HG02759 (cell line): ENCODE results near the gene AKR1E2.

Source experiments
- ATAC-seq: cut with Tn5 transposase; IDR thresholded peaks from one replicate; pipeline ENCODE4 v1.9.1; 2021; ENCODE audit warnings: mild to moderate bottlenecking, moderate library complexity; ENCODE audit not compliant: unreplicated experiment

The AKR1E2 gene

GRCh38 chr10:4843525-4844180, 17.6 kb downstream of the AKR1E2 start:
- ATAC-seq = no peak

- ATAC-seq = no peak
These were observed 18.9 kb downstream of the AKR1E2 start for GRCh38 chr10:4844864-4845263.

GRCh38 chr10:4845766-4846165, 19.8 kb downstream of the AKR1E2 start:
- ATAC-seq = no peak

GRCh38 chr10:4846775-4847174, 20.8 kb downstream of the AKR1E2 start:
- ATAC-seq = no peak

- ATAC-seq = no peak
These were observed 21.8 kb downstream of the AKR1E2 start for GRCh38 chr10:4847561-4848355.

- no peak for ATAC-seq
These were observed 22.5 kb downstream of the AKR1E2 start for GRCh38 chr10:4848356-4849041.

GRCh38 chr10:4849042-4849402, 23.0 kb downstream of the AKR1E2 start:
- ATAC-seq = no peak

- ATAC-seq = peak; percentile 90
These were observed 23.7 kb downstream of the AKR1E2 start for GRCh38 chr10:4849555-4850242.

GRCh38 chr10:4850397-4850796, 24.4 kb downstream of the AKR1E2 start:
- no peak for ATAC-seq

- ATAC-seq = no peak
These were observed 25.2 kb downstream of the AKR1E2 start for GRCh38 chr10:4851176-4851575.

- no peak for ATAC-seq
These were observed 25.8 kb downstream of the AKR1E2 start for GRCh38 chr10:4851846-4852245.

GRCh38 chr10:4865945-4866661, 40.1 kb downstream of the AKR1E2 start:
- ATAC-seq = no peak

GRCh38 chr10:4867109-4867519, 41.1 kb downstream of the AKR1E2 start:
- no peak for ATAC-seq

- no peak for ATAC-seq
These were observed 41.7 kb downstream of the AKR1E2 start for GRCh38 chr10:4867520-4868356.

- ATAC-seq = no peak
These were observed 42.3 kb downstream of the AKR1E2 start for GRCh38 chr10:4868357-4868657.

- ATAC-seq = no peak
These were observed 56.7 kb downstream of the AKR1E2 start for GRCh38 chr10:4882704-4883078.

- ATAC-seq = no peak
These were observed 57.2 kb downstream of the AKR1E2 start for GRCh38 chr10:4883079-4883739.

GRCh38 chr10:4885162-4885561, 59.2 kb downstream of the AKR1E2 start:
- ATAC-seq = no peak

GRCh38 chr10:4887501-4887900, 61.5 kb downstream of the AKR1E2 start:
- ATAC-seq = no peak

- ATAC-seq = no peak
These were observed 62.2 kb downstream of the AKR1E2 start for GRCh38 chr10:4888236-4888635.
